ENCODE data around the gene SNAP47. TPM values are rescaled to one million over a fixed set of nuclear protein-coding genes. Genes with fewer than 3 reads are reported as not detected.

The SNAP47 gene
- total RNA-seq, 1 donor from 2014 or later = 23.1 TPM

- intact Hi-C loops (cut with DNase I) = loop anchor here (10.0 kb wide), 1 partner anchor 166 kb away; no protein-coding TSS in a partner anchor
Observed at GRCh38 chr1:227769047-227769935, 34.1 kb downstream of the SNAP47 start.

GRCh38 chr1:227769936-227770494, 34.8 kb downstream of the SNAP47 start:
- DNase-seq = no peak
- Histone ChIP-seq H3K9me3 (no peaks in the 10 kb centered on the region), H3K27me3 (ENCODE audit: low read depth) (no peaks in the 10 kb centered on the region), H3K36me3 (peaks cover 41% of the 10 kb centered on the region), H3K4me1 (peaks cover 19% of the 10 kb centered on the region), H3K4me3 (no peak overlapping the region), H3K27ac (no peak overlapping the region)
- ATAC-seq = no peak
- no peak for TF ChIP-seq CTCF (IDR thresholded peaks at IDR 0.05)
- intact Hi-C loops (cut with DNase I) = loop anchor here (10.0 kb wide), 1 partner anchor 165 kb away; no protein-coding TSS in a partner anchor

More at GRCh38 chr1:227769047-227769935, 34.1 kb downstream of the SNAP47 start:
- H3K9me3 ChIP-seq = no peaks in the 10 kb centered on the region
- H3K4me3 ChIP-seq = no peak overlapping the region
- H3K36me3 ChIP-seq = peaks cover 41% of the 10 kb centered on the region
- no peaks in the 10 kb centered on the region for H3K27me3 ChIP-seq (ENCODE audit: low read depth)
- ATAC-seq = no peak
- H3K27ac ChIP-seq = no peak overlapping the region
- no peak for DNase-seq
- no peak for TF ChIP-seq CTCF (IDR thresholded peaks at IDR 0.05)
- H3K4me1 ChIP-seq = peaks cover 24% of the 10 kb centered on the region

GRCh38 chr1:227770812-227771211, 35.6 kb downstream of the SNAP47 start:
- H3K27me3 ChIP-seq (ENCODE audit: low read depth) = no peaks in the 10 kb centered on the region
- H3K4me1 ChIP-seq = peaks cover 16% of the 10 kb centered on the region
- no peaks in the 10 kb centered on the region for H3K9me3 ChIP-seq
- H3K27ac ChIP-seq = no peak overlapping the region
- DNase-seq = no peak
- no peak for ATAC-seq
- peaks cover 46% of the 10 kb centered on the region for H3K36me3 ChIP-seq
- intact Hi-C loops (cut with DNase I) = no loop called here
- no peak overlapping the region for H3K4me3 ChIP-seq
- no peak for TF ChIP-seq CTCF (IDR thresholded peaks at IDR 0.05)

DNA sequence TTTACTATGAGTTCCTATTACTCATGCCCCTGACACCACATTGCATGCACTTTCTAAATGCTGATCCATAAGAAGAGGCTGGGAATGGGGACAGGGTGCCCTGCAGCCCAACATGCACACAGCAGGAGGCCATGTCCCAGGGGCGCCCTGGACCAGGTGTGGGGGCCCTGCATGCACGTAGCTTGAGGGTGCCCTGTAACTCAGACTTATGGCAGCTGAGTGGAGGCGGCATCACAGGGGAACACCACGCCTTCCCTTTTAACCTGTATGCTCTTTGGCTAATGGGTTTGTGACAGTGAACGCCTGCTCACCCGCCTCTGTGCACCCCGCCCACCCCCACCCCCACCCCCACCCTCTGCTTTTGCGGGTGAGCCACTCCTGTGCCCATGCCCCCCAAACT, 36.1 kb downstream of the SNAP47 start:
- intact Hi-C loops (cut with DNase I) = no loop called here
- no peak overlapping the region for H3K4me3 ChIP-seq
- no peaks in the 10 kb centered on the region for H3K9me3 ChIP-seq
- DNase-seq (no peak), ATAC-seq (no peak)
- no peaks in the 10 kb centered on the region for H3K27me3 ChIP-seq (ENCODE audit: low read depth)
- H3K4me1 ChIP-seq = peaks cover 14% of the 10 kb centered on the region
- H3K27ac ChIP-seq = no peak overlapping the region
- peaks cover 51% of the 10 kb centered on the region for H3K36me3 ChIP-seq
- no peak for TF ChIP-seq CTCF (IDR thresholded peaks at IDR 0.05)

GRCh38 chr1:227771771-227772170, 36.5 kb downstream of the SNAP47 start:
- intact Hi-C loops (cut with DNase I) = no loop called here
- Histone ChIP-seq H3K27me3 (ENCODE audit: low read depth) (no peaks in the 10 kb centered on the region), H3K4me3 (no peak overlapping the region), H3K36me3 (peaks cover 55% of the 10 kb centered on the region), H3K9me3 (no peaks in the 10 kb centered on the region), H3K27ac (no peak overlapping the region), H3K4me1 (peaks cover 10% of the 10 kb centered on the region)
- DNase-seq = no peak
- TF ChIP-seq CTCF (IDR thresholded peaks at IDR 0.05) = no peak
- ATAC-seq = no peak

All from lower lobe of right lung (tissue), 2 donors.